GM18870 (cell line): Measurements from ENCODE around the gene OSM.

Source experiments
- ATAC-seq: cut with Tn5 transposase; IDR thresholded peaks from one replicate; pipeline ENCODE4 v1.9.1; 2021; ENCODE audit warnings: moderate library complexity; ENCODE audit not compliant: unreplicated experiment

Gene OSM

DNA sequence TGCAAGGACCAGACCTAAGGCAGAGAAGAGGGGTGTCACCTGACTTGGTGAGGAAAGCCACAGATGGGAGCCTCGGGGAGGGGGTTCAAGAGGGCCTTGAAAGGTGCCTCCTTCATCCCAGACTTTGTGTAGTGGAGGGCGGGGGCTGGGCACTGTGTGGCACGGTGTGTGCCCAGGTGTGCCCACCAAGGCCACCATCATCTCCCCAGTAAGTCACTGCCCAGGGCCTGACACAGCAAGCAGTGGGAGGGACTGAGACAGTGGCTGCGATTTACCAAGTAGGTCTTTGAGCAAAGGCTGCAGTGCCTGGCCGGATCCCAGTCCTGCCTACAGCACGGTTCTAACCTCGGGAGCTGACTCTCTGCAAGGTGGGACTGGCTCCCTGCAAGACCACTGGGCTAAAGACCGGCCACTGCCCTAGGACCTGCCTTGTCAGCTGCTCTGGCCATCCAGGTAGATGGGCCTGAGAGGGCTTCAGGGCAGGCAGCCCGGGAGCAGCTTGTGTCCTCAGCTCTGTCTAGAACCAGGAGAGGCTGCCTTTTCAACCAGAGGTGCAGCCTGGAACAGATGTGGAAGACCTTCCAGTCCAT is 1.4 kb downstream of the OSM start:
- ATAC-seq = no peak

DNA sequence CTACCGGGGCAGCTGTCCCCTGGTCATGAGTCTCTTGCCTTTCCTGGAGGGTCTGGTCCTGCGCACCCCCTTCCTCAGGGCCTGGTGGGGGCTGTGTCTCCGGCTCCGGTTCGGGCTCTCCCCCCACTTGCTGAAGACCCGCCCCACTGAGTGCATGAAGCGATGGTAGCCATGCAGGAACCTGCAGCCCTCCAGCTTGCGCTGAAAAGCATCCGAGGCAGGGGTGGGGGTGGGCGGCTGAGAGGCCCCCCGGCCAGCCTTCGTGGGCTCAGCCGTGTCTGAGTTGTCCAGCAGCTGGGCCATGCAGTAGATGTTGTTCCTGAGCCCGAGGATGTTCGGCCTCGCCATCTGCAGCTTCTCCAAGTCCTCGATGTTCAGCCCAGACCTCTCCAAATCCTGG is 2.8 kb downstream of the OSM start:
- ATAC-seq = no peak

DNA sequence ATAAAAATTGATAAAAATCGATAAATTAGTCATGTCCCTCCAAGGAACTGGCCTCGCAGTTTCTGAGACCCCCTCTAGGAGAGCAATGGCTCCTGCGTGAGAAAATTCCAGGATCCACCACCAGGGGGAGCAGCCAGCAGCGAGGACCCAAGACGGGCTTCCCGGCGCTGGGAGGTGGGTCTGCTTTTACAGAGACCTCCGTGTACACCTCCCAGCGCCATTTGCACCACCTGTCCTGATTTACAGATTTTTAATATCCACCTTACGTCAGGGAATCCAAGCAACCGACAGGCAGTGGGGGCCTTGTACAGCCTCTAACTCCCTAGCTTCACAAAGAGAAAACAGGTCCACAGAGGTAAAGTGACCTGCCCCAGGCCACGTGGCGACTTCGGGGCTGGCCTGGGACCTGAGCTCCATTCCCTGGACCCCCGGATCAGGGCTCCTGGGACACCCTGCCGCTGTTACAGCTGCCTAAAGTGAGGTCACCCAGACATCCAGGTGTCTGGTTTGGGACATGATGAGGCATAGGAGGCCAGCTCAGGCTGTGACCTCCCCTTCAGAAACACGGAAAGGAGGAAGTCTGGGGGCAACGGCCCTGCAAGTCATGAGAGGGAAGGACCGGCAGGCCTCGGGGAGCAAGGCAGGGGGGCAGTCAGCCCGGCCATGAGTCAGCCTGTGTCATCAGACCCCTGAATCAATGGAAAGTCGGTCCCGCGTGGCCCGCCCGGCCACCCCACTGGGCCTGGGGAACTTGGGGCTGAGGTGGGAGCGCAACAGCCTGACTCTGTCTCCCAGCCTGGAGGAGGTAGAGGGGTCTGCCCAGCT is 3.5 kb downstream of the OSM start:
- no peak for ATAC-seq

DNA sequence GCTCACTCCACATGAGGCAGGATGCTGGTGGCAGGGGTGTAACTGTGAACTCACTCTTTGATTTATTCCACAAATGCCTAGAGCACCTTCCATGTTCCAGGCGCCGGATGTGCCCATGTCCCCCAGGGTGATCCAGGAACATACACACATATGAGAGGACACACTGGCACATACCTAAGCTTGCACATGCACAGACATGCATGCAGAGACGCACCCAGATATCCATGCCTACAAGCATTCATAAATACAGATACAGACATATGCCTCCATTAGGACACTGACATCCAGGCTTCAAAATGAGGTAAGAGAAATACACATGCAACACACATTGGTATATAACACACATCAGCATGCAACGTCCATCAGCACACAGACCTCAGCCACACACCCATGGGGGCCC is 4.5 kb downstream of the OSM start:
- ATAC-seq = no peak

DNA sequence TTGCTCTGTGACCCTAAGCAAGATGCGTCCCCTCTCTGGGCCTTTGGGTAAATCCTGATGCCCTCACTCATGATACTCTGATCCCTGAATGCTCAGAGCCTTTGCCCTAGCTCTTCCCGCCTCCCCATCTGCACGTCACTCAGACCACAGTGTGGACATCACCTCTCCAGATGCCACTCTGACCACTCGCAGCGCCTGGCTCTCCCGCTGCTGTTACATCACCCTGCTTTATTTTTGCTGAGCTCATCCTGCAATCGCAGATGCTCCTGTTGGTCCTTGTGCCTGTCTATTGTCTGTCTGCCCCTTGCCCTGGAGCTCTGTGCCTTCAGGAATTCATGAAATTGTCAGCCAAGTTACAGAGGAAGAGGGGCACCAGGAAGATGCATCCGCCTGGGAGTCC is 5.5 kb downstream of the OSM start:
- no peak for ATAC-seq

- no peak for ATAC-seq
Observed at GRCh38 chr22:30260682-30261081, 6.0 kb downstream of the OSM start.

DNA sequence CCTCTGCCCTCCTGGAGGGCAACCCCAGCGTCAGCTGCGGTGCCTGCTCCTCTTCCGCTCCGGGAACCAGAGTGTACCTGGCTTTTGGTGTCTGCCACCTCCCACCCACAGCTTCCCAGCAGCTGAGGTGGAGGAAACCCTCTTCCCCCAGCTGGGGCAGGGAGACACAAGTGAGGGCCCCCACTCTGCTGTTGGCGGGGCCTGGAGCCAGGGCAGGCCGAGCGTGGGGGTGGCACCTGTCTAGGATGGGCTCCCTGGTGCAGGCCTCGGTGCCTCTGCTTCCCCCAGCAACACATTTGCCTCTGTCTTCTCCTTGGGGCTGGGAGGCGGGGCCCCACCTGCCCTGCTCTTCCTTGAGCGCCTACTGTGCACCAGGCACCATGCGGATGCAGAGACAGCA is 6.4 kb downstream of the OSM start:
- ATAC-seq = no peak

GRCh38 chr22:30254314-30254713 is 12.3 kb downstream of the OSM start:
- no peak for ATAC-seq

DNA sequence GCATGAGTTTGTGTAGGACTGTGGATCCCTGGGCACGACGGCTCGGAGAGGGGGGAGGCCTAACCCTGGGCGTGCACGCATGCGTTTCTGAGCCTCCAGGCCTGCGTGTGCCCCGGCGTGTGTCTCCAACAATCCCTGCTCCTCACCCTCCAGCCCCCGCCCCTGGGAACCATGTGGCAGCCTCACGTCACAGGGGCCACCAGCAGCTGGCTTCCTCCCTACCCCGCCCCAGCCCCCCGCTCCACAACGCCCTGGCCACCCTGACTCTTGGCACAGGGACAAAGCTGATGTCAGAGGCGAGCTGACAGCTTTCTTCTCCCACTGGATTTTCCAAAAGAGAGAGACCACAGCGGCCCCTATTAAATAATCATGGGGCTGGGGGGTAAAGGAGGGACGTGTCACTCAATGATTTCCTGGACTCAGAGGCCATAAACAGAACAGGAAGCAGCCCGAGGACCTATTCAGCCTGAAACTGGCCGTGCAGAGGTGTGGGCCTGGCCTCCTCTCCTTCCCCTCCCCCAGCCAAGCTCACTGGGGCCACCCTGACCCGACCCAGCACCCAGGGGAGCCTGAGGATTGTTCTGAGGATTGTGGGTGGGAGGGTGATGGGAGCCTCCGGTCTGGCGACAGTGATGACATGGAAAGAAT is 13.3 kb downstream of the OSM start:
- ATAC-seq = no peak

GRCh38 chr22:30252411-30253204 is 14.0 kb downstream of the OSM start:
- no peak for ATAC-seq

GRCh38 chr22:30251711-30252110 is 14.9 kb downstream of the OSM start:
- ATAC-seq = no peak

- no peak for ATAC-seq
Observed at GRCh38 chr22:30250661-30251267, 15.9 kb downstream of the OSM start.

DNA sequence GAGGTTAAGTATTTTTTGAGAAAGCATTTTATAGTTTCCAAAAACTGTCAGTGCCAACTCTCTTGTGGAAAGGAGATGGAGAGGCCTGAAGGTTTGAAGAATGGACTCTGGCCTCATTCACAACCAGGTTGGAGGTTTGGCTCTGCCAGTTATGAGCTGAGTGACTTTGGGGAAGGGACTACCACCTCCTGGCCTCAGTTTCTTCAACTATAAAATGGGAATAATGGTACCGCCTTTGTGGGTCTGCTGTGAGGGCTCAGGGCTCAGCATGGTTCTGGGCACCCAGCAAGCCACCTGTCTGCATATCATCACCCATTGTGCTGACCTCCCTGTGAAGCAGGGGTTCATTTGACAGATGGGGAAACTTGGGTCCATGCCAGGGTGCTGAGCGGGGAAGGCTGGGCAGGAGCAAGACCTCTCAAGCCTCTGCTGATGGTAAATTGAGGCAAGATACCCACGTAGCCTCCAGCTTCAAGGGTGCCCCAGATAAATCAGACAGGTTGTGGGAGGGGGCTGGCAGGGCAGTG is 16.5 kb downstream of the OSM start:
- no peak for ATAC-seq

DNA sequence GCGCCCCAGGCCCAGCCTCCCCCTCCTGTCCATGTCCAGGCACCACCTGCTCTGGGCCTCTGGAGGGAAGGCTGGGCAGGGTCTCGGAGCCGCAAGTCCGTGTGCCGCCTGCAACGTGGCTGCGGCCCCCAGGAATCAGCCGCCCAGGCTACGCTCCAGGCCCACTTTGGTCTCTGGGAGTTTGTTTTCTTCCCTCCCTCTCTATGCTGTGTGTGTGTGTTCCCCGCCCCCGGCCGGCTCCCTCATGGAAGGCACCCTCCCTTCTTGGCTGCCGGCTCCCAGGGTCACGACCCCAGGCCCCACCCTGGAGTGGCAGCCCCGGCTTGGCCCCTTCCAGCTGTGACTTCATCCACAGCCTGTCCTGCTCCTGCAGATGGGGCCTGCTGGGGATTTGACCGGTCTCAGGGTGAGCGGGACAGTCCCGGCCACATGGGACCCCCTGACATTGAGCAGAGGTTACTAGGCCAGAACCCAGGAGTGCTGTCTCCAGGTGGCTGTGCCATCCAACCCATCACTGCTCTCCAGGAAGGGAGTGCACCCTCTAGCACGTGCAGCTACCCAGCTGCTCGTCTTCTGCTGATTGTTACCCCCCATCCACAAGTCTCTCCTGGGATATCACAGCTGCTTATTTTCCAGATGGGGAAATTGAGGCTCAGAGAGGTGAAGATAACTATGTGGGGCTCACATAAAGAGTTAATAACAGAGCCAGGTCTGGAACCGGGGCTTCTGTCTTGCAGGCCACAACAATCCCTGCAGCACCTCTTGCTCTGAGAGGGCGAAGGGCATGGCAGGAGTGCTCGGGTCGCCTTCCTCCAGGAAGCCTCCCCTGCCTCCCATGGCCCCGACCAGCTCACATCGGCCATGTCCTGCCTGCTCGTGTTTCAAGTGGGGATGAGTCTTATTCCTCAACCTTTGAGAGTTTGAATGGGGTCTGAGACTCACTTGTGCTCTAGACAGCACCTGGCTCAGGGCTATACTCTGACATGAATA is 17.3 kb downstream of the OSM start:
- no peak for ATAC-seq

GRCh38 chr22:30248484-30248883 is 18.2 kb downstream of the OSM start:
- no peak for ATAC-seq

DNA sequence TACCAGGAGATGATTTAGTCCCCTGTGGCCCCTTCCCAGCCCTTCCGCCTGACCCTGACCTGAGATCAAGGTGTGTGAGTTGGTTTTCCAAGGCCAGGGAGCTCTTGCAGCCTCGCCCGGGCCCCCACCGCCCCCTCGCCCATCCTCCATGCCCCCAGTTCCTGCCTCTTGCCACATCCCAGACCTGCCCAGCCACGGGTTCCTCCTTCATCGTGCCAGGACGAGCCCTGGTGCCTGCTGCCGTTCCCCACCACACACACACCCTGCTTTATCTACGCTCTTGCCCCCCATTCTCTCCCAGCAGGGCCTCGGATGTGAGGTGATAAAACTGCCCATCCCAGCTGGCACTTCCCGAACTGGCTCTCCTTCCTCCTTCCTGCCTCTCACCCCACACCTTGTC is 18.7 kb downstream of the OSM start:
- no peak for ATAC-seq

DNA sequence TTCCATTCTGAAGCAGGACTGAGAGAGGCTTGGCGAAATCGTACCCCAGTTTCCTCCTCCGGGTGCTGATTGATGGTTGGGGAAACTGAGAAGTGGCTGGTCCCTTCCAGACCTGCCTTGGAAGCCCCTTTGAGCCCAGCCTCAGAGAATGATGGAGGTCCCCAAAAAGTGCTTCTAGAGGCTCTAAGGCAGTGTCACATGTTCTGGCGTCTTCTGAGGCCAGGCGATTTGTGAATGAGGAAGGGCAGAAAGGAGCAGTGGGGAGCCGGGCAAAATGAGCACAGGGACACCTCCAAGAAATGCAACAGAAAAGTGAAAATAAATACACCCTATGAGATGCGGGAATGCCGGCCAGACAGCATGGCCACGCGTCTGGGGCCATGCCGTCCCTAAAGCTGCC is 19.1 kb downstream of the OSM start:
- no peak for ATAC-seq

DNA sequence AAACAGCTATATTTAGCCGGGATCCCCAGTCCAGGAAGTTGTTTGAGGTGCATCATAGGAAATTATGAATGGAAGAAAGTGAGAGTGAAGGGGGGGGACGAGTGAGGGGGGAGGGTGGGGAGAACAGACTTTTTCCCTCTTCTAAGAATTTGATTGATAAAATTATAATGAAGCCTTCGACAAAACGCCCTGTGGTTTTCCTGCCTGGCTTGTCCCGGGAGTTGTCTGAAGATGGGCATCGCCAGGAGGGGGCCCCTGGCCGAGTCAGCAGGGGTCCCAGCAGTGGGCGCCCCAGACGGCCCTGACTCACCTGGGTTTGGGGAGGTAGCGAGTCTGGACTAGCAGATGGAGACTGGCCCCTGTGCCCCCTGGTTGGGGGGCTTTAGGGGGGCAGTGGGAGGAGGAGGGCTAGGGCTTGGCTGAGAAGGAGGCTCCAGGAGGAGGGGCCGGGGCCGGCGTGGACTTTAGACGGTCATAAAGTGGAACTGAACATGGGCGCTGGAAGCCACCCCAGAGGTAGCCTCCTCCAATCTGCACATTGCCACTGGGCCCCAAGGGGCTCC is 19.8 kb downstream of the OSM start:
- no peak for ATAC-seq
